ENCODE measurements around the gene LRP5. TPM values are rescaled to one million over a fixed set of nuclear protein-coding genes. Genes with fewer than 3 reads are reported as not detected.

The LRP5 gene
- 2.6 TPM for polyA plus RNA-seq (2012; ENCODE audit: missing spikeins)

DNA sequence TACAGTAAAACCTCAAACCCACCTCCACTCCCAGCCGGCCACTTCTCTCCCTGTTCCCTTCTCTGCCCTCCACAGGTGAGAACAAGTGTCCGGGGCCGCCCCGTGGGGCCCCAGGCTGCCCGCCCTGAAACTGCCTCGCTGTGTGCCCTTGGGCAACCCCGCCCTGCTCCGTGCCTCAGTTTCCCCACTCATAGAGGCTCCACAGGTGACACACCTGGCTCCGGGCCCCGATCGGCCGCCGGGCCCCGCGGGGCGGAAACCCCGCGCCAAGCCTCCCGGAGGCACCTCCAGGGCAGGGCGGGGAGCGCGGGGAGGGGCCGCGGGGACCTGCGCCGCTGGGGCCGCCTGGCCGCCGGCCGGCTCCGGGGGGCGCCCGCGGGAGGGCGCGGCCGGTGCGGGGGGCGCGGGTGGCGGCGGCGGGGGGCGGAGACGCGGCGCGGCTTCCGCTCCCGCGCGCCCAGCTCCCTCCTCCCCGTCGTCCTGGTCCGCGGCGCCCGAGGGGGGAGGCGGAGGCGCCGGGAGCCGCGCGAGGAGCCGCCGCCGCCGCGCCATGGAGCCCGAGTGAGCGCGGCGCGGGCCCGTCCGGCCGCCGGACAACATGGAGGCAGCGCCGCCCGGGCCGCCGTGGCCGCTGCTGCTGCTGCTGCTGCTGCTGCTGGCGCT is at the start of gene LRP5:
Gene LRP5, plus strand, starts transcription at position 475 of the 663 bp plus-strand sequence. Its CDS starts 124 bp downstream, at position 599.
- DNase-seq (ENCODE audit: insufficient read length) = peak; percentile 70

DNA sequence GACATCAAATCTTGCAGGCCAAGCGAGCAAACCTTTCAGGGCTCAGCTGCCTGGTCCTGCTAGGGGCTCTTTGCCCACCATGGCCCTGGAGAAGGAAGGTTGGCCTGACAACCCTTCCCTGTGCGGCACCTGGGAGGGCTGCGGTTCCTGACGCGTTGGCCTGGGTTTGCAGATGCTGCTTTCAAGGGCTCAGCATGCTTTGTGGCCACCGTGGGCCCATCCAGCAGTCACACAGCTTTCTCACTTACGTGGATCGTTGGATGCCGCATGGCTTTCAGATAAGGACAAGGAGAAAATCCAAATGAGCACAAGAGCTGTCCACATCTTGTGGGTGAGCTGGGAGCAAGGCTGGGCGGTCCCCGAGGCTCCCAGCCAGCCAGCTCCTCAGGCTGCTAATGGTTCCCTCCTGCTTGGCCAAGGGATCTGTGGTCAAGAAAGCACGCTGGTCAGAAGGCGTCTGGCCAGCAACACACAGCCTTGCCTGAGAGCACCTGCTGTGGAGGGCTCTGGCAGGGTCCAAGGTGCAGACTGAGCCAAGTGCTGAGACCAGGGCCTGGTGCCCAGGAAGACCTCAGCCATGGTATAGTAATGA is 48.9 kb upstream of the LRP5 start:
- FAIRE-seq = no peak
- no peak for DNase-seq (ENCODE audit: insufficient read length)
- TF ChIP-seq POLR2AphosphoS5 (IDR thresholded peaks at IDR 0.05; ENCODE audit: low read depth, low read length) (no peak), TAF1 (IDR thresholded peaks at IDR 0.05; ENCODE audit: borderline replicate concordance, low read depth, low read length) (no peak), POLR2A (IDR thresholded peaks at IDR 0.05; ENCODE audit: low read depth, low read length) (no peak)

More for the DNA sequence above, at the start of gene LRP5:
- no peak for TF ChIP-seq TAF1 (IDR thresholded peaks at IDR 0.05; ENCODE audit: borderline replicate concordance, low read depth, low read length)
- TF ChIP-seq POLR2AphosphoS5 (IDR thresholded peaks at IDR 0.05; ENCODE audit: low read depth, low read length) = no peak
- TF ChIP-seq POLR2A (IDR thresholded peaks at IDR 0.05; ENCODE audit: low read depth, low read length) = no peak
- FAIRE-seq = peak; percentile 38

DNA sequence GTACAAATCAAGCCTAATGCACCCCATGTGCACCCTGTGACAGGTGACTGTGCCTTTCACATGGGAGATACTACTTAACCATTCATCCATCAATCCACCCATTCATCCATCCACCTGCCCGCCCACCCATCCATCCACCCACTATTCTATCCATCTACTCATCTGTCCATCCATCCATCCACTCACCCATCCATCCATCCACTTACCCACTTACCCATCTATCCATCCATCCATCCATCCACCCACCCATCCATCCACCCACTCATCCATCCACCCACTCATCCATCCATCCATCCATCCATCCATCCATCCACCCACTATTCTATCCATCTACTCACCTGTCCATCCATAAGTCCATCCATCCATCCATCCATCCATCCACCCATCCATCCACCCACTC is 48.1 kb upstream of the LRP5 start:
- FAIRE-seq (no peak), DNase-seq (ENCODE audit: insufficient read length) (no peak)
- TF ChIP-seq TAF1 (IDR thresholded peaks at IDR 0.05; ENCODE audit: borderline replicate concordance, low read depth, low read length) (no peak), POLR2AphosphoS5 (IDR thresholded peaks at IDR 0.05; ENCODE audit: low read depth, low read length) (no peak), POLR2A (IDR thresholded peaks at IDR 0.05; ENCODE audit: low read depth, low read length) (no peak)

DNA sequence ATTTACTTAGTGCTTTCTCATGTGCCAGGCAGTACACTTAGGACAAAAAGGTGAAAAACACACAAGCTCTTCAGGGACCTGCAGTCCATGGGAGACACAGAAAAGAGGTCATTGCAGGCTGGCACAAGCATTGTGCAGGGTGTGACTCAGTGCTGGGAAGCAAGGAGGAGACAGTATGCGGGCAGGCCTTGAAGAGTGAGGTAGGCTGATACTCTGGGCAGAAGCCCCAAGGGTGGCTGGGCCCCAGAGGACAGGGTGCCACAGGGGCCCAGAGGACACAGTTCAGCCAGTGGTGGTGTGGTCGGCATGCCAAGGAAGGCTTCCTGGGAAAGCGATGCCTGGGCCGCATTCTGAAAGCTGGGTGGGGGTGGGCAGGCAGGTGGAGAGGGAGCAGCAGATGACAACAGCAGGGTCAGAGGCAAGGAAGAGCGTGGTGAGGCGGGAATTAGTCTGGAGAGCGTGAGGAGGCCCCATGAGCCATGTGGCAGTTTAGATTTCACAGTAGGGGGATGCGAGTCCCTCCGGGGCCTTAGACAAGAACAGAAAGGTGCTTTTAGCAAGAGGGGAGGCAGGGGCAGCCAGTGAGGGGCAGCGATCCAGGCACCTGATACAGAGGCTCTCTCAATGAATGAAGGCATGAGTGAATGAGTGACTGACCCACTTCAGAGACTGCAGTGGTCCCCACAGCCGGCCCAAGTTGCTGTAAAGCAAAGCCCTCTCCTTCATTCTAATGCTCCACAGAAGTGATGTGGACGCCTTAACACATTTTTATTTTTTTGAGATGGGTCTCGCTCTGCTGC is 47.5 kb upstream of the LRP5 start:
- no peak for DNase-seq (ENCODE audit: insufficient read length)
- FAIRE-seq = no peak
- TF ChIP-seq POLR2A (IDR thresholded peaks at IDR 0.05; ENCODE audit: low read depth, low read length) = no peak
- no peak for TF ChIP-seq TAF1 (IDR thresholded peaks at IDR 0.05; ENCODE audit: borderline replicate concordance, low read depth, low read length)
- TF ChIP-seq POLR2AphosphoS5 (IDR thresholded peaks at IDR 0.05; ENCODE audit: low read depth, low read length) = no peak

DNA sequence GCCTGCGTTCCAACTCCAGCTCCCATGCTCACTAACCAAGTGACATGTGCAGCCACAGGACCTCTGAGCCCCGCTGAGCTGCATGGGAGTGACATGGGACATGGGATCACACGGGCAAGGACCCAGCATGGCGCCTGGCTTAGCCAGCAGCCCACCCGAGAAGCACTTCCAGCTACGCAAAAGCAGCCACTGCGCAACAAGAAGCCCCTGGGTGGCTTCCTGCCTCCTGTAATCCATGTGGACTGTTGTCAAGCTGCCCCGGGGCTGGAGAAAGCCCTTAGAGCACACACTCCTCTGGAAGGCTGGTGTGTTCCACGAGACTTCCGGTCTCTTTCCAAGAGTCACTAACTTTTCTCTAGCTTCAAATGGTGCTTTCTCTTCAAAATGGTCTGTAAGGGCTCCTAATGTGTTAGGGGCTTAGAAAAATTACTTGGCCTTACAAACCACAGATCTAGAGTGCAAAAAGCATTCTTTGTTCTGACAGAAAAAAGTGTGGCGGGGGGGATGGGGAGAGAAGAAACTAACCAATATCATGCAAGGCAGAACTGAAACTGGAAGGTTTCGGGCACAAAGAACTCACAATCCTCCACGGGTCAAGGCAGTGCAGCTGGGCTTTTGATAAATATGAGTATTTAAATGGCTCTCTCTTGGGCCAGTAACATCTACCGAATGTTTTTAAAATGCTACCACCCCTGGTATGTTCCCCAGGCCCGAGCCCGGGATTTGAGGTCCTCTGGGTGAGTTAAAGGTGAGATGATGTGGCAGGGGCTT is 46.1 kb upstream of the LRP5 start:
- DNase-seq (ENCODE audit: insufficient read length) = peak; percentile 73
- FAIRE-seq = peak; percentile 94
- TF ChIP-seq POLR2A (IDR thresholded peaks at IDR 0.05; ENCODE audit: low read depth, low read length) = no peak
- no peak for TF ChIP-seq TAF1 (IDR thresholded peaks at IDR 0.05; ENCODE audit: borderline replicate concordance, low read depth, low read length)
- TF ChIP-seq POLR2AphosphoS5 (IDR thresholded peaks at IDR 0.05; ENCODE audit: low read depth, low read length) = no peak

DNA sequence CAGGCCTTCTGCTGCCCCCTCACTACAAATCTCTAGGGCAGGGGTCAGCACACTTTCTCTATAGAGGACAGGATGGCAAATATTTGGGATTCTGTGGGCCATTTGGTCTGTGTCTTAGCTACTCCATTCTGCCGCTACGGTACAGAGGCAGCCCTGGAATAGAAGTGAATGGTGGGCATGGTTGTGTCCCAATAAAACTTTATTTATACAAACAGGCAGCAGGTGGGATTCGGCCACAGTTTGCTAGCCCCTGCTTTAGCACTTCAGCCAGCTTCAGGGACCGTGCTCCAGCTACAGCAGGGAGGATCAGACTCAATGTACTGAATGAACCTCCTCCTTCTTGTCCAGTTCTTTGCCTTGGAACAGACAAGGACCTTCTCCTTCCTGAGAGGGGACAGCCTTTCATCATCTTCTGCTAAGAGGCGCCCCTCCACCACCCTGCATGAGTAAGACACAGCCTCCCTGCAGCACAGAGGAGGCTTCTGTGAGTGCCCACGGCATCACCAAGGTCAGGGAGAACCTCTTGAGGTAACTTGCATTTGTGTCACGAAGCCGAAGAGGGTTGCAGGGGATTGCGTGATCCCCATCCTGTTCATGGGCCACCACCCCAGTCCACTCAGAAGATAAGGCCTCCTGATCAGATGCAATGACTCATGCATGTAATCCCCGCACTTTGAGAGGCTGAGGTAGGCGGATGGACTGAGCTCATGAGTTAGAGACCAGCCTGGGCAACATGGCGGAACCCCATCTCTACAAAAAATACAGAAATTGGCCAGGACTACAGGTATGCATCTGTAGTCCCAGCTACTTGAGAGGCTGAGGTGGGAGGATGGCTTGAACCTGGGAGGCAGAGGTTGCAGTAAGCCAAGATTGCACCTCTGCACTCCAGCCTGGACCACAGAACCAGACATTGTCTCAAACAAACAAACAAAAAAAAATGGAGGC is 45.2 kb upstream of the LRP5 start:
- DNase-seq (ENCODE audit: insufficient read length) (no peak), FAIRE-seq (peak; percentile 50)
- TF ChIP-seq POLR2A (IDR thresholded peaks at IDR 0.05; ENCODE audit: low read depth, low read length) = no peak
- no peak for TF ChIP-seq POLR2AphosphoS5 (IDR thresholded peaks at IDR 0.05; ENCODE audit: low read depth, low read length)
- no peak for TF ChIP-seq TAF1 (IDR thresholded peaks at IDR 0.05; ENCODE audit: borderline replicate concordance, low read depth, low read length)

DNA sequence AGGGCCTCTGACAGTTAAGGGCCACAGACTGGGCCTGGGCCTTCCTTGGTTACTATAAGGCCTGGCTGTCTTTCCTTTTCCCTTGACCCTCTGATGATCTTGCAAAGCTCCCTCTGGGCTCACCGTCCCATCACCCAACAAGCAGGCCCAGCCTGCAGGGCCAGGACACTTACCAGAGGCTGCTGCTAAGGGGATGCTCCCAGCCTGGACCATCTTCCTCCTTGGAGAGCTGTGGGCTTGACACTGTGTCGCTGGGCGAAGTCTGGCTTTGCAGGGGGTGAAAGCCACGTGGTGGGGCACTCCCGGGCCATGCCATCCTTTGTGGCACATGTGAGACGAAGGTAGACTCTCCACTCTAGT is 44.5 kb upstream of the LRP5 start:
- FAIRE-seq (no peak), DNase-seq (ENCODE audit: insufficient read length) (no peak)
- TF ChIP-seq POLR2A (IDR thresholded peaks at IDR 0.05; ENCODE audit: low read depth, low read length) (no peak), POLR2AphosphoS5 (IDR thresholded peaks at IDR 0.05; ENCODE audit: low read depth, low read length) (no peak), TAF1 (IDR thresholded peaks at IDR 0.05; ENCODE audit: borderline replicate concordance, low read depth, low read length) (no peak)

DNA sequence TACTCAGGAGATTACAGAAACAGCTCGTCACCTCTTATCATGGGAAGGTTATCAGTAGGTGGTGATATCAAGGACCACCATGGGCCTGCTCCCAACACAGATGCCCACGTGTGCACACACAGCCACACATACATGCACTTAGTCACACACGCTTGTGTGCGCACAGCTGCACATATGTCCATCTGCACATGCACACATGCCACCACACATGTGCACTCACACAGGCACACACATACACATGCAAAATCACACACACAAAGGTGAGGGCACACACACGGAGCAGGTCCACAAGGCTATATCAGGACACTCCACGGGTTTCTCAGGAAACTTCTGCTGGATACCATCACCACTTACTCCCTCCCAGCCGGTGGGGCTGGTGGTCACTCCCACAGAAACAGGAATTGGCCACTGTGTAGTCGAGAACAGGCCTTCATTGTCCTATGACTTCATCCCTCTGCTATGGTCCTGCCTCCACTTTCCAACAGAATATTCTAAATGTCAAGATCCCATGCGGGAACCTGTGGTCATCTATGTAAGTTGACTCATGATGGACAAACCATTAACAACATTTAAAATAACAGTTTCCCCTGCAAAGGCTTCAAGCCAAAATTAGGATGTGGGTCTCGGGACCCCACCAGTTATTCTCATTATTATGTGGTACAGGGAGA is 42.8 kb upstream of the LRP5 start:
- DNase-seq (ENCODE audit: insufficient read length) = no peak
- peak; percentile 59; the same call in 1 of the 2 replicates for TF ChIP-seq POLR2AphosphoS5 (IDR thresholded peaks at IDR 0.05; ENCODE audit: low read depth, low read length)
- TF ChIP-seq TAF1 (IDR thresholded peaks at IDR 0.05; ENCODE audit: borderline replicate concordance, low read depth, low read length) = no peak
- no peak for TF ChIP-seq POLR2A (IDR thresholded peaks at IDR 0.05; ENCODE audit: low read depth, low read length)
- FAIRE-seq = no peak

DNA sequence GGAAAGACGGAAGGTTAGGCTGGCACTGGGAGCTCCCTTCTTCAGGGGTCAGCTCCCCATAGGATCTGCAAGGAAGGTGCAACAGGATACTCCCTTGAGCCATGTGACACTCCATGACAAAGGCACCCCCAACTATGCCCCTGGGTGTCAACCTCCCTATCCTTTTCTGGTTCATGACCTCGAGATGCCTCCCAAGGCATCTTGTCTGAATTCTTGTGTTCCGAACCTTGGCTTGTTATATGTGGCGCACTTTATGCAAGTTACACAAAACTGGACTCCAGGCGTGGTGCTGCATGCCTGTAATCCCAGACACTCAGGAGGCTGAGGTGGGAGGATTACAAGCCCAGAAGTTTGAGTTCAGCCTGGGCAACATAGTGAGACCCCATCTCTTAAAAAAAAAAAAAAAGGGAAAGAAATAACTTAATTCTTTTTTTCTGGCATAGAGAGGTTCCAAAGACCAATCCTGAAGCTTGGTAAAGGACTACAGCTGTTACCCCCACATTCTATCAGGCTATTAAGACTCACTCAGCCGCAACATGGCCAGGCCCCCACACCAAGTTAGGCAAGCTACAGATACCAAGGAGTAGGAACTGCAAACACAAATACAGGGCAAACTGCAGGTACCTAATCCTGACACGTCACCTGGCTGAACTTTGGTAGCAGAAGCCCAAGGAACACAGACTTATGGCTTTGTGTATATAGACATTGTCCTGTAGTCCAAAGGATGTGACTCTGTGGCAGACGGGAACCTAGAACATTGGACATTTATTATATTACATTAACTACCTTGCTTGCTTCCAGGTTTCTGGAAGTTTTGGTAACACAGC is 42.0 kb upstream of the LRP5 start:
- FAIRE-seq = no peak

More for the DNA sequence above, 42.0 kb upstream of the LRP5 start:
- TF ChIP-seq POLR2AphosphoS5 (IDR thresholded peaks at IDR 0.05; ENCODE audit: low read depth, low read length) = no peak; the same call in 1 of the 2 replicates
- no peak for TF ChIP-seq TAF1 (IDR thresholded peaks at IDR 0.05; ENCODE audit: borderline replicate concordance, low read depth, low read length)
- TF ChIP-seq POLR2A (IDR thresholded peaks at IDR 0.05; ENCODE audit: low read depth, low read length) = no peak
- no peak for DNase-seq (ENCODE audit: insufficient read length)

Measured in GM12892 (cell line).